Activated T-helper 2 cell treated with anti-CD3 and anti-CD28 coated beads, Interferon-gamma antibody, Interleukin-2, Interleukin-4, amounts not matched to agents 10 μg/mL and 5 μg/mL and 100 μg/mL, durations not matched to agents 14 hours and 24 hours and 36 hours (primary cell): ENCODE measurements around the gene DHRS7. TPM values are rescaled to one million over a fixed set of nuclear protein-coding genes. Genes with fewer than 3 reads are reported as not detected.
A peak's percentile ranks its signal among the peaks of the same experiment; 100 is the strongest.
"Not testable (repeated sequence)": the region's sequence is repeated elsewhere in the genome, so short reads cannot be mapped to it uniquely, and the experiment has no call there.

Source experiments
- DNase-seq: peaks from one replicate; pipeline ENCODE4 v3.0.0; 2021; ENCODE audit warnings: low spot score
- H3K27ac Mint-ChIP-seq: one replicate; pipeline ENCODE4 v1.8.0; 2021; ENCODE audit warnings: mixed read lengths
- H3K27me3 Mint-ChIP-seq: one replicate; pipeline ENCODE4 v1.8.0; 2021; ENCODE audit warnings: low read depth, mixed read lengths
- H3K36me3 Mint-ChIP-seq: one replicate; pipeline ENCODE4 v1.8.0; 2021; ENCODE audit warnings: low read depth, mixed read lengths
- H3K4me1 Mint-ChIP-seq: one replicate; pipeline ENCODE4 v1.8.0; 2021; ENCODE audit warnings: low read depth, mixed read lengths
- H3K4me3 Mint-ChIP-seq: one replicate; pipeline ENCODE4 v1.8.0; 2021; ENCODE audit warnings: low read depth, mild to moderate bottlenecking, moderate library complexity, mixed read lengths
- H3K9me3 Mint-ChIP-seq: one replicate; pipeline ENCODE4 v1.8.0; 2021; ENCODE audit warnings: mixed read lengths
- intact Hi-C: fragments of 100-400 bp; cut with micrococcal nuclease; formaldehyde crosslinking; loops from one replicate; pipeline ENCODE4 v1.15.1; 2023
- total RNA-seq: library from RNA; stranded (reverse); gene quantifications from 2 replicates; pipeline ENCODE4 v1.2.3, GENCODE V29; 2022

Gene DHRS7
- total RNA-seq, 1 donor from 2014 or later: 52.9 TPM

- intact Hi-C loops: no loop called here
- H3K27ac Mint-ChIP-seq: no peak overlapping the region
- H3K9me3 Mint-ChIP-seq: no peaks in the 10 kb centered on the region
- H3K36me3 Mint-ChIP-seq: peaks cover 40% of the 10 kb centered on the region
- H3K27me3 Mint-ChIP-seq: no peaks in the 10 kb centered on the region
- no peak for DNase-seq
- H3K4me3 Mint-ChIP-seq: no peak overlapping the region
- H3K4me1 Mint-ChIP-seq: peaks cover 21% of the 10 kb centered on the region
Measured at GRCh38 chr14:60102389-60102788, 62.8 kb downstream of the DHRS7 start.

DNA sequence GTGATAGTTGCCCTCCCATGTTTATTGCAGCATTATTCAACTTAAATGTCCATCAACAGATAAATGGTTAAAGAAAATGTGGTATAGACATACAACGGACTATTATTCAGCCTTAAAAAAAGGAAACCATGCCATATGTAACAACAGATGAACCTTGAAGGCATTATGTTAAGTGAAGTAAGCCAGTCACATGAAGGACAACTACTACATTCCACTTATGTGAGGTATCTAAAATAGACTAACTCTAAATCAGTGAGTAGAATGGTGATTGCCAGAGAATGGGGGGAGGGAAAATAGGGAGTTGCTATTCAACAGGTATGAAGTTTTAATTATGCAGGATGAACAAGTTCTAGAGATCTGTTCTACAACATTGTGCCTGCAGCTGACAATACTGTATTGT, 63.4 kb downstream of the DHRS7 start:
- Mint-ChIP-seq H3K27ac (no peak overlapping the region), H3K4me1 (peaks cover 21% of the 10 kb centered on the region), H3K36me3 (peaks cover 41% of the 10 kb centered on the region), H3K9me3 (no peaks in the 10 kb centered on the region), H3K27me3 (no peaks in the 10 kb centered on the region), H3K4me3 (no peak overlapping the region)
- intact Hi-C loops: no loop called here
- no peak for DNase-seq

GRCh38 chr14:60099855-60100254, 65.3 kb downstream of the DHRS7 start:
- not testable (repeated sequence) for H3K4me3 Mint-ChIP-seq

GRCh38 chr14:60097974-60098373, 67.2 kb downstream of the DHRS7 start:
- H3K4me1 Mint-ChIP-seq: peaks cover 42% of the 10 kb centered on the region
- H3K27ac Mint-ChIP-seq: no peak overlapping the region
- H3K27me3 Mint-ChIP-seq: no peaks in the 10 kb centered on the region
- peaks cover 49% of the 10 kb centered on the region for H3K36me3 Mint-ChIP-seq
- no peak overlapping the region for H3K4me3 Mint-ChIP-seq
- intact Hi-C loops: loop anchor here (10.0 kb wide), 2 partner anchors 133 to 613 kb away; partner anchors contain the start of genes JKAMP and L3HYPDH
- H3K9me3 Mint-ChIP-seq: no peaks in the 10 kb centered on the region
- no peak for DNase-seq

More at GRCh38 chr14:60099855-60100254, 65.3 kb downstream of the DHRS7 start:
- not testable (repeated sequence) for DNase-seq, H3K27ac Mint-ChIP-seq, H3K27me3 Mint-ChIP-seq, H3K9me3 Mint-ChIP-seq
- peaks cover 31% of the 10 kb centered on the region for H3K4me1 Mint-ChIP-seq
- intact Hi-C loops: loop anchor here (10.0 kb wide), 2 partner anchors 135 to 615 kb away; partner anchors contain the start of genes JKAMP and L3HYPDH
- peaks cover 53% of the 10 kb centered on the region for H3K36me3 Mint-ChIP-seq

DNA sequence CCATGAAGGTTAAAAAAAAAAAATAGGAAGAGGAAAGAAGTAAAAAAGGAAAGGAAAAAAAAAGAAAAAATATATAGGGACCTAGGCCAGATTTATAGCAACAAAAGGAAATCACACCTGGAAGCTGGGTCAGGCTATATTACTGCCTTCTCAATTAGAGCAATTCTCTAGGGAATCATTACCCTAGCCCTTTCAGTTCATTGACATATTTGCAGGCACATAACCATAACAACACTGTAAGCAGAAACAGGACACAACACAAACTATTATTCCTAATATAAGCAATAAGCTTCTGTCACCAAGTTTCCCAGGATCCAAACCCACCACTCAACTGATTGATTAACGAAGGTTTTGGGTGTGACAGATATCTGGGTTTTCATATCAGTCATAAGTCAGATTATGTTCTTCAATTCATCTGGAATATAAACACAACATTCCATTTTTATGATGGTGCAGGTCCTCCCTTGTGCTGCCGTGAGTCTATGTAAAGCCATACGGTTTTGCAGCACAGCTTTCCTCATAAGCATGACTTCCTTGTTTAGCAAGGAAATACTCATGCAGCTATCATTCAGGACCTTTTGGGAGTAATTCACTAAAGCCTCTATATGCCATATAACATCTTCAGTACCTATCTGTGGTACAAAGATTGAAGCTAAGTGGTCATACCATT, 69.3 kb downstream of the DHRS7 start:
- Mint-ChIP-seq H3K9me3 (no peaks in the 10 kb centered on the region), H3K27ac (no peak overlapping the region), H3K27me3 (no peaks in the 10 kb centered on the region), H3K4me3 (no peak overlapping the region), H3K4me1 (peaks cover 39% of the 10 kb centered on the region), H3K36me3 (peaks cover 47% of the 10 kb centered on the region)
- intact Hi-C loops: loop anchor here (10.0 kb wide), 2 partner anchors 131 to 611 kb away; partner anchors contain the start of genes JKAMP and L3HYPDH
- DNase-seq: no peak

DNA sequence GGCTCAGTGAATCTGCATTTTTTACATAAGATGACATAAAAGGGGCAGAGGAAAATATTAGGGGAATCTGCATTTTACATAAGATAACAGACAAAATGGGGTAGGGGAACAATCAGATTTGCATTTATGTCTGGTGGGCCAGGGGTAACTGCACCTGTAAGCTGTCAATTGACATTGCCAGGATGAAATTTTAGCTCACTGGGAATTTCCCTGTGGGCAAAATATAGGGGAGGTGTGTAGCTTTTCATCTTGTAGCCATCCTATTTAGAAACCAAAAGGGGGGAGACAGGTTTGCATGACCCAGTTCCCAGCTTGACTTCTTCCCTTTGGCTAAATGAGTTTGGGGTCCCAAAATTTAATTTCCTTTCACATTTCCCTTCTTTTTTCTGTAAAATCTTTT, 70.0 kb downstream of the DHRS7 start:
- H3K4me3 Mint-ChIP-seq: no peak overlapping the region
- H3K9me3 Mint-ChIP-seq: no peaks in the 10 kb centered on the region
- no peak for DNase-seq
- peaks cover 41% of the 10 kb centered on the region for H3K36me3 Mint-ChIP-seq
- H3K4me1 Mint-ChIP-seq: peaks cover 38% of the 10 kb centered on the region
- intact Hi-C loops: loop anchor here (10.0 kb wide), 2 partner anchors 130 to 610 kb away; partner anchors contain the start of genes JKAMP and L3HYPDH
- H3K27ac Mint-ChIP-seq: no peak overlapping the region
- no peaks in the 10 kb centered on the region for H3K27me3 Mint-ChIP-seq

- peak overlapping the region; percentile 73 for H3K27ac Mint-ChIP-seq
- intact Hi-C loops: loop anchor here (5.0 to 10.0 kb wide), 3 partner anchors 130 to 610 kb away; partner anchors contain the start of genes JKAMP and L3HYPDH
- H3K4me3 Mint-ChIP-seq: peak overlapping the region; percentile 98
- no peak for DNase-seq
- no peaks in the 10 kb centered on the region for H3K9me3 Mint-ChIP-seq
- H3K4me1 Mint-ChIP-seq: peaks cover 38% of the 10 kb centered on the region
- H3K27me3 Mint-ChIP-seq: no peaks in the 10 kb centered on the region
- H3K36me3 Mint-ChIP-seq: peaks cover 41% of the 10 kb centered on the region
Measured at GRCh38 chr14:60094306-60094897, 70.8 kb downstream of the DHRS7 start.

Other genes starting within 250 kb of the DHRS7 start
- gene LRRC9, start 245.3 kb downstream of the DHRS7 start, total RNA-seq: not detected in 2 replicates
- 38.8 and 46.3 TPM in 2 replicates for gene PCNX4, start 73.5 kb downstream of the DHRS7 start, total RNA-seq
- gene PPM1A, start 83.8 kb upstream of the DHRS7 start, total RNA-seq: 45.7 and 48.2 TPM in 2 replicates